Measurements from ENCODE around the gene DPYSL3. TPM values are rescaled to one million over a fixed set of nuclear protein-coding genes. Genes with fewer than 3 reads are reported as not detected.

The DPYSL3 gene
- total and polyA plus RNA-seq, 4 experiments from 2014 or later, result 0.06 to 0.25 TPM; not detected in 2

DNA sequence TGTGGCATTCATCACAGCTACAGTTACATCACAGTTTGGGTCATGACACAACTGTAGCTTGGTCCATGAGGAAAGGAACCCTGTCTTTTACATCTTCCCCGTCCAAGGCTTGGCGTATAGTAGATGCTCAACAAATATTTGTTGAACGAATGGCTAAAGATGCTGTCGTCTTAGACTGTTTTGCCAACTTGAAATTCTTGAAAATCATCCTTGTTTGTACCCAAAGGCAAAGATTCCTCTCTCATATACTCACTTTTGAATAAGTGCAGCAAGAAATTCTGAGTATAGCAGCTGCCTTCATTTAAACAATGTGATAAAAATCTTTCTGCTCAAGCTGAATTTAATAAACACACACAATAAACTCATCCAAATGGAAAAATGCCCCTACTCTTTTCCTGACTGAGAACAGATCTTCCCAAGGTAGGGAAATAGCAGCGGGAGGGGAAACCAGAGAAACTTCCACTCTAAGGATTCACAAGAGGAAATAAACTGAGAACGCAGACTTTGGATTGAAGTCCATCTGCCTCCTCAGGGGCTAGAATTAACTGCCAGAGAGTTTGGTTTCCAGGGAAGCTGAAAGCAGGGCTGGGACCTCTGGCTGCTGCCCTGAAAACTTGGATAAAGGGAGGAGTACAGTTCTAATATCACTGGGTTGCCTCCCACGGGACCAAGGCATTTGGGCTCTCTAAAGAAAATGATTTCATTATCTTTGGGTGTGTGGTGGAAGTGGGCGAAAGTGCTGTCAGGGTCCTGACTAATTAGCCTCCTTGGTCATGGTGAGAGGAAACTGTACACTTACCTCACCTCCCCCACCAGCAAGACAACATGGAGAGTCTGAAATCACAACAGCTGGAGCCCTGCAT is 99.1 kb downstream of the DPYSL3 start:
- Histone ChIP-seq H3K4me1 (ENCODE audit: insufficient read depth, low read length) (no peaks in the 10 kb centered on the region), H3K27me3 (ENCODE audit: insufficient read depth, low read length) (no peaks in the 10 kb centered on the region), H3K27ac (ENCODE audit: low read depth, low read length) (no peak overlapping the region), H3K9me3 (ENCODE audit: control insufficient read depth in 1 of 2, low read length in 2 of 2) (no peaks in the 10 kb centered on the region), H3K36me3 (ENCODE audit: insufficient read depth, low read length) (no peaks in the 10 kb centered on the region), H3K4me3 (ENCODE audit: low read length in 2 of 2) (no peak overlapping the region)
- H3K27me3 Mint-ChIP-seq, result peaks cover 1 to 2% of the 10 kb centered on the region in 2 donors
- H3K4me3 Mint-ChIP-seq, result no peak overlapping the region
- CTCF ChIA-PET (ENCODE audit: partially characterized antibody), result no interaction called here
- intact Hi-C loops (cut with micrococcal nuclease), result no loop called here
- no peak overlapping the region for H3K27ac Mint-ChIP-seq
- POLR2A ChIA-PET (ENCODE audit: partially characterized antibody), result no interaction called here
- no peaks in the 10 kb centered on the region for H3K36me3 Mint-ChIP-seq
- no peaks in the 10 kb centered on the region for H3K4me1 Mint-ChIP-seq
- no peaks in the 10 kb centered on the region for H3K9me3 Mint-ChIP-seq
- no peak for DNase-seq

DNA sequence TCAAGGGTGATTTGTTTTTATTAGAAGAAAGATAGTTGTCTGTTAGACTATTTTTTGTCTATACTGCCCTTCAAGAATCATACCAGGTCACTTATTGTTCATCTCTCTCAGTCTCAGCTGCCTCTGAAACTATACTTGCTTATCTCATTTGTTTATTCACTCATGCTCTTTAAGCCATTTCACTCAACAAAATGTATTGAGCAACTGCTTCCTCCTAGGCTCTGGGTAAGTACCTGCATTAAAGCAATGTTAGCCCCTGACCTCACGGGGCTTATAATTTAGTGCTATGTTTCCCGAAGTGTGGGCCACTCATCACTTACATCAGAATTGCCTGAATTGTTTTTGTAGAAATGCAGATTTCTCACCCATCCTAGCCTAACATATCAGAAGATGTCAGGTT is 100.9 kb downstream of the DPYSL3 start:
- H3K27ac ChIP-seq (ENCODE audit: low read depth, low read length), result no peak overlapping the region
- no peaks in the 10 kb centered on the region for H3K9me3 ChIP-seq (ENCODE audit: control insufficient read depth in 1 of 2, low read length in 2 of 2)
- H3K4me3 ChIP-seq (ENCODE audit: low read length in 2 of 2), result no peak overlapping the region
- Mint-ChIP-seq H3K36me3 (no peaks in the 10 kb centered on the region), H3K27me3 (peaks cover 0 to 1% of the 10 kb centered on the region in 2 donors), H3K4me1 (no peaks in the 10 kb centered on the region), H3K27ac (no peak overlapping the region), H3K4me3 (no peak overlapping the region), H3K9me3 (no peaks in the 10 kb centered on the region)
- intact Hi-C loops (cut with micrococcal nuclease), result no loop called here
- H3K27me3 ChIP-seq (ENCODE audit: insufficient read depth, low read length), result no peaks in the 10 kb centered on the region
- DNase-seq, result no peak
- H3K36me3 ChIP-seq (ENCODE audit: insufficient read depth, low read length), result no peaks in the 10 kb centered on the region
- H3K4me1 ChIP-seq (ENCODE audit: insufficient read depth, low read length), result no peaks in the 10 kb centered on the region
- POLR2A ChIA-PET (ENCODE audit: partially characterized antibody), result no interaction called here
- CTCF ChIA-PET (ENCODE audit: partially characterized antibody), result no interaction called here

DNA sequence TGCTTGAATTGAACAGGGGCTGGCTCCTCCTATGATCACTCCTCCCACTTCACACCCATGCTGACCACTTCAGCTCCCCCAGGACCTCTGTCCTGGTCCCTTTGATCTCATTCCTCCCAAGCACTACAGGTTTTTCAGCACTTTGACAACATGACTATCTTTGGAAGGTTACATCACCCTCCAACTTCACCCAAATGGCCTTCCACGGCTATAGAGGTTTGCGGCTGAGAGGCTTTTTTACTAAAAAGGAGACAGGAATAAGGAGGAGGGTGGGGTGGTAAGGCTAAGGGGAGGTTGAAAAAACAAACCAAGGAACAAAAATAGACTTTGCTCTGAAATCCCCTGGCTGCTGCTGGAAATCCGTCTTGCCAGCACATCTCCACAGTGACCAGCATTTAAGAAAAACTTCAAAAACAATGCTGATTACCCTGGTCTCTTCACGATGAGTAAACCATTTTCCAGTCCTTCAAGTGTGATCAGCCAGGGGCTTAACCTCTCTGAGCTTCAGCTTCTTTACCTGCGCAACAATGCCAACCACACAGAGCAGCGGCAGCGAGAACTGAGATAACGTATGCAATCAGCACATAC is 102.7 kb downstream of the DPYSL3 start:
- no peaks in the 10 kb centered on the region for H3K36me3 ChIP-seq (ENCODE audit: insufficient read depth, low read length)

DNA sequence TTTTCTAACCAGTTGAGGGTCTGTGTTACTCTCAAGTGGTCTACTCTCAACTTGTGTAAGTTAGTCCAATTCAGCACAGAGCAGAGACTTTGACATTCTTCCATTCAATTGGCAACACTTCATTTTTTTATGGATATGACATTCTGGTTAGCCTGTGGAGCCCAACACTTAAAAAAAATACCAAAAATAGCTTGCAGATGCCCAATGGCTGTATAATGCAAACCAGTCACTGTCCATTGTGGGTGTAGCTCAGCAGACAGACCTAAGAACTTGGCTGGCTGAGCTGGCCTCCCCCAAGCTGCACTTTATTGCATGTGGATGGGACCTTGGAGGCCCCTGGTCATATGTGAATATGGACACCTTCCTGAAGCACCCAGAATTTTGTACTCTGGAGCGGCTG is 103.2 kb downstream of the DPYSL3 start:
- Mint-ChIP-seq H3K4me1 (no peaks in the 10 kb centered on the region), H3K36me3 (no peaks in the 10 kb centered on the region), H3K9me3 (no peaks in the 10 kb centered on the region), H3K4me3 (no peak overlapping the region), H3K27me3 (no peaks in the 10 kb centered on the region), H3K27ac (no peak overlapping the region)
- ChIA-PET POLR2A (ENCODE audit: partially characterized antibody) (no interaction called here), CTCF (ENCODE audit: partially characterized antibody) (no interaction called here)
- Histone ChIP-seq H3K4me1 (ENCODE audit: insufficient read depth, low read length) (no peaks in the 10 kb centered on the region), H3K4me3 (ENCODE audit: low read length in 2 of 2) (no peak overlapping the region), H3K36me3 (ENCODE audit: insufficient read depth, low read length) (no peaks in the 10 kb centered on the region), H3K9me3 (ENCODE audit: control insufficient read depth in 1 of 2, low read length in 2 of 2) (no peaks in the 10 kb centered on the region), H3K27ac (ENCODE audit: low read depth, low read length) (no peak overlapping the region), H3K27me3 (ENCODE audit: insufficient read depth, low read length) (no peaks in the 10 kb centered on the region)
- DNase-seq, result no peak
- intact Hi-C loops (cut with micrococcal nuclease), result no loop called here

More for the DNA sequence above, 102.7 kb downstream of the DPYSL3 start:
- CTCF ChIA-PET (ENCODE audit: partially characterized antibody), result no interaction called here
- no peak for DNase-seq
- no peaks in the 10 kb centered on the region for H3K27me3 ChIP-seq (ENCODE audit: insufficient read depth, low read length)
- H3K27ac ChIP-seq (ENCODE audit: low read depth, low read length), result no peak overlapping the region
- H3K9me3 ChIP-seq (ENCODE audit: control insufficient read depth in 1 of 2, low read length in 2 of 2), result no peaks in the 10 kb centered on the region
- no peak overlapping the region for H3K4me3 Mint-ChIP-seq
- H3K27me3 Mint-ChIP-seq, result peaks cover 0 to under 1% of the 10 kb centered on the region in 2 donors
- no peaks in the 10 kb centered on the region for H3K4me1 Mint-ChIP-seq
- H3K4me3 ChIP-seq (ENCODE audit: low read length in 2 of 2), result no peak overlapping the region
- intact Hi-C loops (cut with micrococcal nuclease), result no loop called here
- no peaks in the 10 kb centered on the region for H3K9me3 Mint-ChIP-seq
- H3K27ac Mint-ChIP-seq, result no peak overlapping the region
- POLR2A ChIA-PET (ENCODE audit: partially characterized antibody), result no interaction called here
- no peaks in the 10 kb centered on the region for H3K36me3 Mint-ChIP-seq
- H3K4me1 ChIP-seq (ENCODE audit: insufficient read depth, low read length), result no peaks in the 10 kb centered on the region

DNA sequence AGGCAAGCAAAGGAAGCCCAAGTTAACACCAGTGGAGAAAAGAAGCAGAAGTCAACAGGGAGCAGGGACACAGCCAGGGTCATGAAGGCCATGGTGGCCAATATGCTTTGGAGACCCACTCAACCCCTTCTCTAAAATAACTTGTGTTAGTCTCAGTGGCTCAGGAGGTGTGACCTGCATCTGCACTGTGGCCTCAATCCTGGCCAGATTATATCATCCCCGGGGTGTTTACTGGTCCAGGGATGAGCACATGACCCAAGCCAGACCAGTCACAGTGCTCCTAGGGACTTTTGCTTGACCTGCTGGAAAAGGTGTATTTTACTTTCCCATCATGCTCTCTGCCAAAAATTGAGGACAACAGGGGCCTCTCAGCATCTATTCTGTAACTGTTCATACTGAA is 105.2 kb downstream of the DPYSL3 start:
- POLR2A ChIA-PET (ENCODE audit: partially characterized antibody), result no interaction called here
- CTCF ChIA-PET (ENCODE audit: partially characterized antibody), result no interaction called here

DNA sequence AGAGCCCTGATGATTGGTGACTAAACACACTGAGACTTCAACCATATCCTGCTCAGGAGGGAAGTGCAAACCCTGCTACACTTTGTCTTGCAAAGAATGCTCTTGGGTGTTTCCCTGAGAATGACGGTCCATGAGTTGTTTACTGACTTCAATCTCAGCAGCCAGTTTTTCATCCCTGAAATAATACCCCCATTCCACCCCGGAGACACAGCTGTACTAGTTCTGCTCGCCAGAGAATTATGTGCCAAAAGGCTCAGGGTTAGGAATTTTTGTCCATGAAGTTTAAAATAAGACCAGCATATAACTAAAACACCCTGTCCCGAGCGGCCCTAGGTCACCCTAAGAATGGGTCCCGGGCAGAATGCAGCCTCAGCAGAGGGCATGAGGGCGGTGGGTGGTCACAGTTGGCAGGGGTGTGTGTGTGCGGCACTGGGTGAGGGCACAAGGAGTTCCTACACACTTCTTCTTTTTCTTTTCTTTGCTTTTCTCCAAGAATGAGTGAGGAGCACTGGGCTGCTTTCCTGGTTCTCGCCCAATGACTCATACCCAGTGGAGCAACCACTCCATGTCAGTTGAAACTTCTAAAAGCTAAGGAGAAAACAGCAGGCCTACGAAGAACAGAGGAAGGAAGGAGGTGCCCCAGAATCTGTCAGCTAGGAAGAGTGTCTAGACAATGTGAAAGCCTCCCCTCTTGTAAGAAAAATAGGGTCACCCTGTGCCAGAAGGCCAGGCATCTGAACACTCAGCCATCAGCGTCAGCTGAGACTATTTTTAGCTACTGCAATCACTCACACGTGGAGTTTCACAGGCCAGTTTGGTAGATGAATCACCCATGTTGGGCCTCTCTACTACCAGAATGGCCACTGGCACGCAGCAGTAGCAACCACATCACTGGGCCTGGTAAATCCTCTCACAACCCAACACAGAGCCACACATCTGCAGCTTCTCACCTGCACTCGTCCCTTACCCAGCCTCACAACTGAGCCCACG is 105.9 kb downstream of the DPYSL3 start:
- Histone ChIP-seq H3K27me3 (ENCODE audit: insufficient read depth, low read length) (no peaks in the 10 kb centered on the region), H3K4me3 (ENCODE audit: low read length in 2 of 2) (no peak overlapping the region), H3K27ac (ENCODE audit: low read depth, low read length) (no peak overlapping the region), H3K9me3 (ENCODE audit: control insufficient read depth in 1 of 2, low read length in 2 of 2) (no peaks in the 10 kb centered on the region), H3K36me3 (ENCODE audit: insufficient read depth, low read length) (no peaks in the 10 kb centered on the region), H3K4me1 (ENCODE audit: insufficient read depth, low read length) (no peaks in the 10 kb centered on the region)
- Mint-ChIP-seq H3K4me1 (no peaks in the 10 kb centered on the region), H3K4me3 (no peak overlapping the region), H3K27ac (no peak overlapping the region), H3K36me3 (no peaks in the 10 kb centered on the region), H3K9me3 (no peaks in the 10 kb centered on the region), H3K27me3 (no peaks in the 10 kb centered on the region)
- intact Hi-C loops (cut with micrococcal nuclease), result no loop called here
- no peak for DNase-seq
- ChIA-PET CTCF (ENCODE audit: partially characterized antibody) (no interaction called here), POLR2A (ENCODE audit: partially characterized antibody) (no interaction called here)

More for the DNA sequence above, 105.2 kb downstream of the DPYSL3 start:
- intact Hi-C loops (cut with micrococcal nuclease), result no loop called here
- no peaks in the 10 kb centered on the region for H3K9me3 Mint-ChIP-seq
- Histone ChIP-seq H3K36me3 (ENCODE audit: insufficient read depth, low read length) (no peaks in the 10 kb centered on the region), H3K4me3 (ENCODE audit: low read length in 2 of 2) (no peak overlapping the region), H3K4me1 (ENCODE audit: insufficient read depth, low read length) (no peaks in the 10 kb centered on the region), H3K27ac (ENCODE audit: low read depth, low read length) (no peak overlapping the region), H3K27me3 (ENCODE audit: insufficient read depth, low read length) (no peaks in the 10 kb centered on the region), H3K9me3 (ENCODE audit: control insufficient read depth in 1 of 2, low read length in 2 of 2) (no peaks in the 10 kb centered on the region)
- no peak overlapping the region for H3K4me3 Mint-ChIP-seq
- no peaks in the 10 kb centered on the region for H3K4me1 Mint-ChIP-seq
- no peak overlapping the region for H3K27ac Mint-ChIP-seq
- no peak for DNase-seq
- H3K27me3 Mint-ChIP-seq, result no peaks in the 10 kb centered on the region
- H3K36me3 Mint-ChIP-seq, result no peaks in the 10 kb centered on the region

DNA sequence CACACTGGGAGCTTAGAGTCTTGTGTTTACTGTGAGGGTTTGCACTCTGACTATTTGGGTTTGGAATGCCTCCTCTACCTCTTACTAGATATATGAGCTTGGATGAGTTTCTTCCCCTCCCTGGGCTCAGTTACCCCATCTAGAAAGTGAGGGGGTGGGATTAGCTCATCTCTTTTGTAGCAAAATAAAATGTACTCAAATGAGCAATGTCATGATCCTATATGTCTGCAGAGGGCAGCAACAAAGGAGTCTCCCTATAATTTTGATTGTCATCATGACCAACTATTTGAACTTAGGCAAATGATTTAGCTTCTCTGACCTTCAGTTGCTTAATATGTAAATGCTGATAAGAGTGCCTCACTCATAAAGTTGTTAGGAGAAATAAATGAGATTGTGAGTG is 109.0 kb downstream of the DPYSL3 start:
- intact Hi-C loops (cut with micrococcal nuclease), result no loop called here
- H3K4me3 Mint-ChIP-seq, result no peak overlapping the region
- no peaks in the 10 kb centered on the region for H3K36me3 Mint-ChIP-seq
- H3K4me1 Mint-ChIP-seq, result no peaks in the 10 kb centered on the region
- Histone ChIP-seq H3K9me3 (ENCODE audit: control insufficient read depth in 1 of 2, low read length in 2 of 2) (no peaks in the 10 kb centered on the region), H3K27me3 (ENCODE audit: insufficient read depth, low read length) (no peaks in the 10 kb centered on the region), H3K4me1 (ENCODE audit: insufficient read depth, low read length) (no peaks in the 10 kb centered on the region), H3K27ac (ENCODE audit: low read depth, low read length) (no peak overlapping the region), H3K36me3 (ENCODE audit: insufficient read depth, low read length) (no peaks in the 10 kb centered on the region), H3K4me3 (ENCODE audit: low read length in 2 of 2) (no peak overlapping the region)
- no peak overlapping the region for H3K27ac Mint-ChIP-seq
- ChIA-PET CTCF (ENCODE audit: partially characterized antibody) (no interaction called here), POLR2A (ENCODE audit: partially characterized antibody) (interaction anchor here (0.9 kb wide), 1 partner anchor 46 kb away, joined by 3 read pairs; no protein-coding TSS in a partner anchor)
- H3K9me3 Mint-ChIP-seq, result no peaks in the 10 kb centered on the region
- peaks cover 0 to under 1% of the 10 kb centered on the region in 2 donors for H3K27me3 Mint-ChIP-seq
- no peak for DNase-seq

Data from CD4-positive, alpha-beta memory T cell (primary cell).